Vagina (tissue), 2 donors: Measurements from ENCODE around the gene ZAR1L.

Source experiments
- POLR2A ChIP-seq, 2 donors: fragments of 450-650 bp; IDR thresholded peaks; one replicate each; pipeline ENCODE4 v1.6.1; 2017; ENCODE audit warnings: antibody characterized with exemption in 2 of 2, mild to moderate bottlenecking in 2 of 2, moderate library complexity in 2 of 2
- POLR2AphosphoS5 ChIP-seq, 2 donors: sonication (generic); formaldehyde crosslinking; IDR thresholded peaks; one replicate each; pipeline ENCODE4 v1.9.0; 2017; ENCODE audit warnings: antibody characterized with exemption in 2 of 2, mild to moderate bottlenecking in 2 of 2, low read depth in 1 of 2; ENCODE audit not compliant: insufficient read depth in 1 of 2
- TF ChIP-seq, protein P1 (sequence below), 3 experiments: fragments of 450-650 bp in 2 of 3; fragments of 200-600 bp in 1 of 3; sonication (generic) in 1 of 3; IDR thresholded peaks; one replicate each; pipeline ENCODE4 v1.5.1; 2017 to 2019; ENCODE audit warnings: antibody characterized with exemption in 3 of 3, mild to moderate bottlenecking in 2 of 3, moderate library complexity in 2 of 3

DNA sequence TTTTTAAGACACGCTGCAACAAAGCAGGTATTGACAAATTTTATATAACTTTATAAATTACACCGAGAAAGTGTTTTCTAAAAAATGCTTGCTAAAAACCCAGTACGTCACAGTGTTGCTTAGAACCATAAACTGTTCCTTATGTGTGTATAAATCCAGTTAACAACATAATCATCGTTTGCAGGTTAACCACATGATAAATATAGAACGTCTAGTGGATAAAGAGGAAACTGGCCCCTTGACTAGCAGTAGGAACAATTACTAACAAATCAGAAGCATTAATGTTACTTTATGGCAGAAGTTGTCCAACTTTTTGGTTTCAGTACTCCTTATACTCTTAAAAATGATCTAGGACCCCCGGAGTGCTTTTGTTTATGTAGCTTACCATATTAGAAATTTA lies 1.3 kb upstream of the ZAR1L start:
- TF ChIP-seq, protein P1, sequence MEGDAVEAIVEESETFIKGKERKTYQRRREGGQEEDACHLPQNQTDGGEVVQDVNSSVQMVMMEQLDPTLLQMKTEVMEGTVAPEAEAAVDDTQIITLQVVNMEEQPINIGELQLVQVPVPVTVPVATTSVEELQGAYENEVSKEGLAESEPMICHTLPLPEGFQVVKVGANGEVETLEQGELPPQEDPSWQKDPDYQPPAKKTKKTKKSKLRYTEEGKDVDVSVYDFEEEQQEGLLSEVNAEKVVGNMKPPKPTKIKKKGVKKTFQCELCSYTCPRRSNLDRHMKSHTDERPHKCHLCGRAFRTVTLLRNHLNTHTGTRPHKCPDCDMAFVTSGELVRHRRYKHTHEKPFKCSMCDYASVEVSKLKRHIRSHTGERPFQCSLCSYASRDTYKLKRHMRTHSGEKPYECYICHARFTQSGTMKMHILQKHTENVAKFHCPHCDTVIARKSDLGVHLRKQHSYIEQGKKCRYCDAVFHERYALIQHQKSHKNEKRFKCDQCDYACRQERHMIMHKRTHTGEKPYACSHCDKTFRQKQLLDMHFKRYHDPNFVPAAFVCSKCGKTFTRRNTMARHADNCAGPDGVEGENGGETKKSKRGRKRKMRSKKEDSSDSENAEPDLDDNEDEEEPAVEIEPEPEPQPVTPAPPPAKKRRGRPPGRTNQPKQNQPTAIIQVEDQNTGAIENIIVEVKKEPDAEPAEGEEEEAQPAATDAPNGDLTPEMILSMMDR (IDR thresholded peaks at IDR 0.05): no peak
- TF ChIP-seq POLR2A (IDR thresholded peaks at IDR 0.05) (no peak), POLR2AphosphoS5 (IDR thresholded peaks at IDR 0.05; ENCODE audit: insufficient read depth in 1 of 2, low read depth in 1 of 2) (no peak)
